ENCODE results near the gene NCOR2.
"Not testable (repeated sequence)": the region's sequence is repeated elsewhere in the genome, so short reads cannot be mapped to it uniquely, and the experiment has no call there.

The NCOR2 gene

DNA sequence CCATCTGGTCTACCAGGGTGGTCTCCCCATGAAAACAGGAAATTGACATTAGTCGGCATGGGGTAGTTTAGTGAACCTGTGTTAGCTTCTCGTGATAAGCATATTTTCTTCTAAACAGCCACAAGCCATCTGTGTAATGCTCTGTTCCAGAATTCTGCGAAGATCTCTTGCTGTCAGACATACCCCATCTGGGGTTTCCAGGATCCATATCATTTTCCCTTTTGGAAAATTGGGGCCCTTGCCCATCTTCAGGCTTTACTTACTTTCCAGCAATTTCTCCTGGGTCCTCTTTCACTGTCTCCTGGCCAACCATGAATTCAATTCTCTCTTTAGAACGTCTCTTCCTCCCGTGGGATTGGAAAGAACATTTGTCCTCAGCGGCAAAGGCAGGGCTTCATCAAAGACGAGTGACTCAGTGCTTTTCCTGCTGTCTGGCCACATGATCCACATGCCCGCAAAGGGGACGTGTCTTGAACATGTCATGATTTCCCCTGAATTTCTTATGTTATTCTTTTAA lies 21.4 kb upstream of the NCOR2 start:
- H3K4me3 ChIP-seq (ENCODE audit: low read depth, low read length): peak overlapping the region; percentile 24; the same call in 1 of the 2 replicates

GRCh38 chr12:124588018-124588634 lies 20.7 kb upstream of the NCOR2 start:
- H3K4me3 ChIP-seq (ENCODE audit: low read depth, low read length): no peak overlapping the region
- TF ChIP-seq CTCF (IDR thresholded peaks at IDR 0.05; ENCODE audit: low read depth, low read length): no peak

More for the DNA sequence above, 21.4 kb upstream of the NCOR2 start:
- no peak for TF ChIP-seq CTCF (IDR thresholded peaks at IDR 0.05; ENCODE audit: low read depth, low read length)

DNA sequence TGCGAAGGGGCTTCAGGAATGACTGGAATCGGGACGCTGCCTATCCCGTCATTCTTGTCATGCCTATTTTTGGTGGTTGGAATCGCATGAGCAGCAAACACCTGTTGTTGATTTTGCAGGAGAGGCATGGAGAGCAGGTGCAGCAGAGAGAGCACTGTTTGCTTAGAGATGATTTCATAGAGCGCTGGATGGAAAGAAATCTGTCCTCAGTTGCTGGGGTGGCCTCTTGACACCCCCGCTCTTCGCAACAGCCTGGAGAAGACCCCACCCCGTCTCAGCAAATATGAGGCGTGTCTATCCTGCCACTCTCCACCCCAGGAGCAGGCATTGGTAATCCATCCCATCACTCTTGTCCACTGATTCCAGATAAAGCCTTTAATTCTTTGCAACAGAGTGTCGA lies 19.3 kb upstream of the NCOR2 start:
- no peak for TF ChIP-seq CTCF (IDR thresholded peaks at IDR 0.05; ENCODE audit: low read depth, low read length)
- no peak overlapping the region for H3K4me3 ChIP-seq (ENCODE audit: low read depth, low read length)

DNA sequence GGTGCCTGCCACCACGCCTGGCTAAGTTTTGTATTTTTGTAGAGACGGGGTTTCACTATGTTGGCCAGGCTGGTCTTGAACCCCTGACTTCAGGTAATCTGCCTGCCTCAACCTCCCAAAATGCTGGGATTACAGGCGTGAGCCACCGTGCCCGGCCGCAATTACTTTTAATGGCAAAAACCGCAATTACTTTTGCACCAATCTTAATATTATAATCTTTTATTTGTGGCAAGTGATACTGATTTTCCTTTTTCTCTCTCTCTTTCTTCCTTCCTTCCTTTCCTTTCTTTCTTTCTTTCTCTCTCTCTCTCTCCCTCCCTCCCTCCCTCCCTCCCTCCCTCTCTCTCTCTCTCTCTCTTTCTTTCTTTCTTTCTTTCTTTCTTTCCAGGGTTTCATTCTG lies 17.1 kb upstream of the NCOR2 start:
- not testable (repeated sequence) for H3K4me3 ChIP-seq (ENCODE audit: low read depth, low read length)

DNA sequence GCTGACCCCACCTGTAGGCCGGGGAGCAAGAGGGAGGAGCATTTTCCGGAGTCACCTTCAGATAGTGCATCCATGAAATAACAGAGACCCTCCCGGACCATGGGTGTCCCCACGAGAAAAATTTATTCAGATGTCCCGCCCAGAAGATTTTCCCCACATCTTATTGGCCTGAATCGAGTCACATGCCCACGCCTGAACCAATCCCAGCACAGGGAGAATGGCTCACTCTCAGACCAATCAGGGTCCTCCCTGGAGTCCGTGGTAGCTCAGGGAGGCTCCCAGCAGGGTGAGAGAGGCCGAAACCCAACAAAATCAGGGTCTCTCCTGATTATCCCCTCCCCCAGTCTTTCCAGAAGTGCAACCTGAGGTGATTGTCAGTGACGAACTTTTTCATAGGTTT lies 16.4 kb upstream of the NCOR2 start:
- TF ChIP-seq CTCF (IDR thresholded peaks at IDR 0.05; ENCODE audit: low read depth, low read length): no peak
- H3K4me3 ChIP-seq (ENCODE audit: low read depth, low read length): no peak overlapping the region

DNA sequence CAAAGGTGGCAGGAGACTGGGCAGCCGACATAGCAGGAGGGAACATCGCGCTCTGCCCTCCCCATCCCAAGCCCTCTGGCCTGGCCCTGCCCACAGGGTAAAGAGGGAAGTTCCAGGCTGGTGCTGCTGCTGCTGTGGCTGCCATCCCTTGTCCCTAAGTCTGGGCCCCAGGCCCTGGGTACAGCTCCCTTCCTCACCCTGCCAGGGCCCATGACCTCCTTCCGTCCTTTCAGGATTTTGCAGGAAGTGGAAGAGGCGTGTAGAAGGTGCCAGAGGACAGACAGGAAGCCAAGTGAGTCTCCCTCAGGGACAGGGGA lies 14.7 kb upstream of the NCOR2 start:
- no peak for TF ChIP-seq CTCF (IDR thresholded peaks at IDR 0.05; ENCODE audit: low read depth, low read length)
- H3K4me3 ChIP-seq (ENCODE audit: low read depth, low read length): no peak overlapping the region

GRCh38 chr12:124581307-124582107 lies 14.1 kb upstream of the NCOR2 start:
- TF ChIP-seq CTCF (IDR thresholded peaks at IDR 0.05; ENCODE audit: low read depth, low read length): no peak

More at GRCh38 chr12:124581307-124582107, 14.1 kb upstream of the NCOR2 start:
- no peak overlapping the region for H3K4me3 ChIP-seq (ENCODE audit: low read depth, low read length)
